Myocyte (in vitro differentiated cells): Measurements from ENCODE around the gene PPM1D. TPM values are rescaled to one million over a fixed set of nuclear protein-coding genes. Genes with fewer than 3 reads are reported as not detected.
"Not testable (repeated sequence)": the region's sequence is repeated elsewhere in the genome, so short reads cannot be mapped to it uniquely, and the experiment has no call there.

Experiments
- DNase-seq: peaks from one replicate; pipeline ENCODE4 v3.0.0-alpha.2; 2012; ENCODE audit warnings: low read depth
- total RNA-seq: library from RNA; depleted of rRNA; stranded (reverse); fragments of >200 nt; gene quantifications from 2 replicates; pipeline ENCODE4 v1.2.3, GENCODE V29; 2014

The PPM1D gene
- total RNA-seq, 1 donor from 2014 or later: 9.2 TPM

DNA sequence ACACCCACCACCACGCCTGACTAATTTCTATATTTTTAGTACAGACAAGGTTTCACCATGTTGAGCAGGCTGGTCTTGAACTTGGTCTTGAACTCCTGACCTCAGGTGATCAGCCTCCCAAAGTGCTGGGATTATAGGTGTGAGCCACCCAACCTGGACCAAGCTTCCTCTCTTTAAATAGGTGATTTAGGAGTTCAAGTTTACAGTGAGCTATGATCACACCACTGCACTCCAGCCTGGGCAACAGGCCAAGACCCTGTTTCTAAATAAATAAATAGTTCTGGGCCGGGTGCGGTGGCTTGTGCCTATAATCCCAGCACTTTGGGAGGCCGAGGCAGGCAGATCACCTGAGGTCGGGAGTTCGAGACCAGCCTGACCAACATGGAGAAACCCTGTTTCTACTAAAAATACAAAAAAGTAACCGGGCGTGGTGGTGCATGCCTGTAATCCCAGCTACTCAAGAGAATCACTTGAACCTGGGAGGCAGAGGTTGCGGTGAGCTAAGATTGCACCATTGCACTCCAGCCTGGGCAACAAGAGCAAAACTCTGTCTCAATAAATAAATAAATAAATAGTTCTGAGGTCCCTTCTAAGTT lies 6.5 kb upstream of the PPM1D start:
- not testable (repeated sequence) for DNase-seq

DNA sequence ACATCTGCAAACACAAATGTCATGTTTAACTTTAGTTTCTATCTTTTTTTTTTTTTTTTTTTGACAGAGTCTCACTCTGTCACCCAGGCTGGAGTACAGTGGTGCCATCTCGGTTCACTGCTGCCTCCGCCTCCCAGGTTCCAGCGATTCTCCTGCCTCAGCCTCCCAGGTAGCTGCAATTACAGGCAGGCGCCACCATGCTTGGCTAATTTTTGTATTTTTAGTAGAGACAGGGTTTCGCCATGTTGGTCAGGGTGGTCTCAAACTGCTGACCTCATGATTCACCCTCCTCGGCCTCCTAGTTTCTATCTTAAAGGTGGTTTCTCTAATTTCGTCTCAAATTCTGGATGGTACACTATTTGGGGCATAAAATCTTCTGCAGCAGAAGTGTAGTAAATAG lies 5.8 kb upstream of the PPM1D start:
- DNase-seq: not testable (repeated sequence)

DNA sequence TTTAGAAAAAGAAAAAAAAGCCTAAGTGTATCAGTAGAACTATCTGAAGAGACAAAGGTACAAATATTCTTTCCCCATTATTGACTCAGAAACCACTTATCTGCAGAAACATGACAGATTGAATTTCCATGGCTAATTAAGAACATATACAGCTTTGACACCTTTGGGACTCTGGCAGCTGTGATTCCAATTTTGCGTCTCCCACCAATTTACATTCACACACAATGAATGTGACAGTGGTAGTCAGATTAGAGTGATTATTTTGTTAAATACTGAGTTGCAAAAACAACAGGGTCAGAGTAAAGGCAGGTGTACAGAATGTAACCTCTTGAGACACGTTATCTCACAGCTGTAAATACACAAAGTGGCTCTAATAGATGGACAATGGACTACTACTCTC lies 5.3 kb upstream of the PPM1D start:
- DNase-seq: no peak

DNA sequence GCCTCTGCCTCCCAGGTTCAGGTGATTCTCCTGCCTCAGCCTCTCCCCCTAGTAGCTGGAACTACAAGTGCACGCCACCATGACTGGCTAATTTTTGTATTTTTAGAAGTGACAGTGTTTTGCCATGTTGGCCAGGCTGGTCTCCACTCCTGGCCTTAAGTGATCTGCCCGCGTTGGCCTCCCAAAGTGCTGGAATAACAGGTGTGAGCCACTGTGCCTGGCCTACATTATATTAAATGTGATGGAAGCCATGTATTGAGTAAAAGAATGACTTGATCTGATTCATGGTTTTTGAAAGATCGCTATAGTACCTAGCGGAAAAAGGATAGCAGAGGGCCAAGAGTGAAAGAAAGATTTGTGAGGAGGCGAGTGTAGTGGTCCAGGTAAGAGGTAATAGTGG lies 2.7 kb upstream of the PPM1D start:
- DNase-seq: no peak

DNA sequence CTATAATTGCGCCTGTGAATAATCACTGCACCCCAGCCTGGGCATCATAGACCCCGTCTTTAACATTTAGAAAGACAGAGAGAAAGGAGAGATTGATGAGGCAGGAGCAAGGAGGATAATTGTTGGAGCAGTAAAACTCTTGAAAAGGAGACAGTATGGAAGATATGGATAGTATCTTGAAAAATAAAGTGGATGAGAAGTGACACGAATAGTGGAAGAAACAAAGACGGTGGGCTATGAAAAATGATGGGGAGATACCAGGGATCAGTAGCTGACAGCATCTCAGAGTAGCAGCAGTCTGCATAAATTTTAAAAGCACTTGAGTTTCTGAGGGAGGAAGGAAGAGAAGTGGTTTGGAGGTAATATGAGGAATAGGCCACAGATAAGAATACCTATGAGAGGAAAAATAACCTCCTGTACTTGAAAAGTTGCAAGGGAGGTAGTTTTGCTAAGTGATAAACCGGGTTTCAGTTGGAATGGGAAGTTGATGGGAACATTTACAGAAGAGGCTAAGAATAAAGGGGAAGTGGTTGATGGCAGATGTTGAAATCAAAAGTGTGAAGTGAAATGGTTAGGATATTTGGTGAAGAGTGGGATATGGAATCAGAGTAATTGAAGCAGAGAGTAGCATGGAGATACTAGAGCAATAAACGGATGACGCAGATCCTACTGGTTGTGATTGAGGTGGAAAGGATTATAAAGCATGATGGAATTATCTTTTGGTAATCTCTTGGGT lies 1.8 kb upstream of the PPM1D start:
- DNase-seq: no peak

DNA sequence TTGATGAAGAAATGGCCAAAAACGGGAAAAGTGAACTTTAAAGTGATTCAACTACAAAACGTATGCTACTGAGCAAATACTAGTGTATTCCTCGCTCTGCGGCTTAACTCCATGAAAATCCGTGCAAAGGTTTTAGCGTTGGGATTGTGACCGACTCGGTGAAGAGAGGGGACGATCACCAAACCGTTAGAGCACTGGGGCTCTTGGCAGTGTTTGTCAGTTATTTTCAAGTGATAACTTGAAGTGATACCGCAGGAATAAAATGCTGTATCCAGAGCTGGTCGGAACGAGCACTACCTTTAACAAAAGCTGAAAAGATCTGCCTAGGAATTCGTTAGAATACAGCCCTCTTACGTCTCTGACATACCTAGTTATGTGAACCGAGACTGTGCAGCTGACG lies 773 bp upstream of the PPM1D start:
- DNase-seq: no peak

DNA sequence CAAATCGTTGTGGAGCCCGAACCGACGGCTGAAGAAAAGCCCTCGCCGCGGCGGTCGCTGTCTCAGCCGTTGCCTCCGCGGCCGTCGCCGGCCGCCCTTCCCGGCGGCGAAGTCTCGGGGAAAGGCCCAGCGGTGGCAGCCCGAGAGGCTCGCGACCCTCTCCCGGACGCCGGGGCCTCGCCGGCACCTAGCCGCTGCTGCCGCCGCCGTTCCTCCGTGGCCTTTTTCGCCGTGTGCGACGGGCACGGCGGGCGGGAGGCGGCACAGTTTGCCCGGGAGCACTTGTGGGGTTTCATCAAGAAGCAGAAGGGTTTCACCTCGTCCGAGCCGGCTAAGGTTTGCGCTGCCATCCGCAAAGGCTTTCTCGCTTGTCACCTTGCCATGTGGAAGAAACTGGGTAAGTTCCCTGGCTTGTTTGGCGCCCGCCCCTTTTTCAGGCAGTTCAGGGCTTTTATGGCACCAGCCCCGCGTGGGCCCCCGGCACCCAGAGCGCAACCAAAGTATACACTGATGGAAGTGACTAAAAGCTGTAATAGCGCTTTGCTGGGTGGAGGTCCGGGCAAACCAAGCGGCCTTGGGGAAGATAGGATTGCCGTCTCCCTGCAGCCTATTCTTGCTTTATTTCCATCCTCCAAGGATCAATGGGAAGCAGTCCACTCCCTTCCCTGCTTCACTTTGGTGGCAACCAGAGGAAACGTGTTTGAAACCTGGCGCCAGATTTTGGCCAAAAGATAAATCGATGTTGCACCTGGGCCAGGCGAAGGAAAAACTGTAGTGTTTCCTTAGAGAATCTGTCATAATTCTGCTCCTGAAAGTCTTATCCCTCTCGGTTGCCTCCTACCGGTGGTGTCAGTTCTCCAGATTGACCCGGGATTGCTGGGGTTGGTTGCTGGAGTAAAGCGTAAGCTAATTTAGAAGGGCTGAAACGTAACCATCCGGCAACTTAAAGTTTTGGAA lies 775 bp downstream of the PPM1D start:
- peak; percentile 87 for DNase-seq

DNA sequence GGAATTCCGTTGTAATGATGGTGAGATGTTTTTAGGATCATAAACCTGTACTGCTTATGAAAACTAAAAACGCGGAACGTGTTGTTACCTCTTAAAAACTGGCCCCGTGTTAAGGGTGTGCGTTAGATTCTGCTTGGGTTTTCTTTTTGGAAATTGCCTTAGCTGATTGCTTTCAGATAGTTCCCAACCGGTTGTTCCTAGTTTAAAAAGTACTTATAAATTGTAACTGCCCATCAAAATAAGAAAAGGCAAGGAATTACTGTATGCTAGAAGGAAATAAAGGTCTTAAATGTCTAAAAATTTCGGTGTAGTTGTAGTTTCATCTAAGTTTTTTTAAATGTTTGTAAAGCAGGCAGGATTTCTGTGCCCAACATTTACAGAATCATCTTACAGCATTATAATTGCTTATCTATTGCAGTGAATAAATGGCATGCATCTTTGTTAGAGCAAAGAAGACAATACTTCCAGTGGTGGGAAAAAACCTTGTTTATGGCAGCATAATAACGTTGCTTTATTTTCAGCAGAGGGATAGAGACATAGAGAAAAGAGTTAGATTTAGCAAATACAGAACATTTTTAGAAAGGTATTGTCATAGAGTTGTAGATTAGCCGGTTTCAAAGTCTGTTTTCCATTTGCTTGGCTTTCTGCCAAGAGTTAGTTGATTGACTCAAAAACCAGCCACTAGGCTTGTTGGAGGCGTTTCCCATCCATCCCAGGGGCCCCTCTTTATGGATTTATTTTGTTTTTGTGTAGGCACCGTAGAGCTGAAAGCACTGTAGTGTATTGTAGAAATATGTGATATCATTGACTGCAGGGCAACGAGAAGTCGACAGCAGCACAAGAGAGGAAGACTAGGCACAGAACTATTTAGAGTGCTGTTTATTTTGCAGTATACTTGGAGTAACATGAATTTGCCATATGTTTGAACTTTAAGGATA lies 1.7 kb downstream of the PPM1D start:
- peak; percentile 72 for DNase-seq

DNA sequence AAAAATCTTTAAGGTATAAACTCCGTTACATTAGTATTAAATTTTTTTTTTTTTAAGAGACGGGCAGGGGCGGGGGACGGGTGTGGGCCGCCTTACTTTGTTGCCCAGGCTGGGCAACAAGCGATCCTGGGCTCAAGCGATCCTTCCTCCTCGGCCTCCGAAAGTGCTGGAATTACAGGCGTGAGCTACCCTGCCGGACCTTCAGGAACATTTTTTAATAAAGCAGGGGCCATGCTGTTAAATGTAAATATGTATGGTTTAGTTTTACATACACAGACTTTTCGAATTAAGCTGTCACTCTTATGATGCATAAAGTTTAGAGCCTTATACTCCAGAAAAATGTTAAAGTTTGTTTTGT lies 2.4 kb downstream of the PPM1D start:
- DNase-seq: peak; percentile 15

DNA sequence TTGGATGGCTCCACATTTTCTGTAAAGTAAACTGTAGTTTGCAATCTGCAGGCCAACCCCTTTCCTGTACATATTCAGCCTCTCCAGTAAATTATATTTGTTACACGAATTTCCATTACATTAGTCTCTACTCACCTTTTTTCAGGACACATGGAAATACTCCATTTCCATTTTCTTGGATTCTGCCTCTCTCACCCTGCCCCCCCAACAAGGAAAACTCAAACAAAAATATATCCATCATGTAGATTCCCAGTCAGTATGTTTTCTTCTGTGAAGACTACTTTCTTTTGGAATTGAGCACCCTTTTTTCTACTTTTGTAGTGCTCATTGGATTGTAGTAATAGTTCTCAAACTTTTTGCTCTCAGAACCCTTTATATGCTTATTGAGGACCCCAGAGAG lies 2.9 kb downstream of the PPM1D start:
- DNase-seq: no peak

DNA sequence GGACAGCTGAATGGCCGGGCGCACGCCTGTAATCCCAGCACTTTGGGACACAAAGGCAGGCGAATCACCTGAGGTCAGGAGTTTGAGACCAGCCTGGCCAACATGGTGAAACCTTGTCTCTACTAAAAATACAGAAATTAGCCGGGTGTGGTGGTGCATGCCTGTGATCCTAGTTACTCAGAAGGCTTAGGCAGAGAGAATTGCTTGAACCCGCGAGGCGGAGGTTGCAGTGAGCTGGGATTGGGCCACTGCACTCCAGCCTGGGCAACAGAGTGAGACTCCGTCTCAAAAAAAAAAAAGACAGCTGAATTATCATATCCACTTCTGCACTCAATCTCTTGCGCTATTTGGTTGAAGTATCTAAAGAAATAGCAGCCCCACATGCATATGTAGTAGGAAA lies 3.5 kb downstream of the PPM1D start:
- DNase-seq: not testable (repeated sequence)

DNA sequence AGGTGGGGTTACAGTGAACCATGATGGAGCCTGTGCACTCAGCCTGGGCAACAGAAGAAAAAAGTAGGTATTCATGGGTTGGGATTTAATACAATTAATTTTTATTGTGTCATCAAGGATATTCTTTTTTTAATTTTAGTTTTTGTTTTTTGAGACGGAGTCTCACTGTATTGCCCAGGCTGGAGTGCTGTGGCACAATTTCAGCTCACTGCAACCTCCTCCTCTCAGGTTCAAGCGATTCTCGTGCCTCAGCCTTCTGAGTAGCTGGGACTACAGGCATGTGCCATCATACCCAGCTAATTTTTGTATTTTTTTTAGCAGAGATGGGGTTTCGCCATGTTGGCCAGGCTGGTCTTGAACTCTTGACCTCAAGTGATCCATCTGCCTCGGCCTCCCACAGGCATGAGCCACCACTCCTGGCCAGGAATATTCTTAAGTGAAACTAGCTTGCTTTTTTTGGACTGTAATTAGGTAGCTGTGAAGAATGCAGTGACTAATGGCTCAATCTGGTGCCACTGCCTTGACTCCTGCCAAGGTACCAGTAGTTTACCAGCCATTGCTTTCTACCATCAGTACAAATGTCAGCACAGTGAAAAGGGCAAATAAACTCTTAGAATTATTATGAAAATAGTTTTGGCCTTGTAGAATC lies 4.8 kb downstream of the PPM1D start:
- DNase-seq: peak; percentile 75

DNA sequence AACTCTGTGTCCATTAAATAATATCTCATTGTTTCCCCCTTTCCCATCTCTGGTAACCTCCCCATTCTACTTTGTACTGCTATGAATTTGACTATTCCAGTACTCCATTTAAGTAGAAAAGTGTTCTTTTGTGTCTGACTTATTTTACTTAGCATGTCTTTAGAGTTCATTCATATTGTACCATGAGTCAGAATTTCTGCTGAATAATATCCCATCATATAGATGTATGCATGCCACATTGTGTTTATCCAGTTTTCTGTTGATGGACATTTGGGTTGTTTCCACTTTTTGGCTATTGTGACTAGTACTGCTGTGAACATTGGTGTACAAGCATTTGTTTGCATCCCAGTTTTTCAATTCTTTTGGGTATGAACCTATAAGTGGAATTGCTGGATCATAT lies 6.0 kb downstream of the PPM1D start:
- DNase-seq: no peak

DNA sequence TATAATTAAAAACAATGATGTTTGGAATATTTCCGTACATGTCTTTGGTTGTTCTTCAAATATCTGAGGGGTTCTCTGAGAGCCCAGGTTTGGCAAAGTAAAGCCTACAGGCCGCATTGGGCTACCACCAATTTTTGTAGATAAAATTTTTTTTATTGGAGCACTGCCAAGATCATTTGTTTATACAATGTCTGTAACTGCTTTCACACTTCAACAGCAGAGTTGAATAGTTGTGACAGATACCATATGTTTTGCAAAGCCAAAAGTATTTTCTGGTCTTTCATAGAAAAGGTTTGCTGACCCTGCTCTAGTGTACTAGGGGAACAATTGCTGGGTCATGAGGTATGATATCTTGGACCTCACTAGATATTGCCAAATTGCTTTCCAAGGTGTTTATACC lies 10.5 kb downstream of the PPM1D start:
- DNase-seq: no peak

DNA sequence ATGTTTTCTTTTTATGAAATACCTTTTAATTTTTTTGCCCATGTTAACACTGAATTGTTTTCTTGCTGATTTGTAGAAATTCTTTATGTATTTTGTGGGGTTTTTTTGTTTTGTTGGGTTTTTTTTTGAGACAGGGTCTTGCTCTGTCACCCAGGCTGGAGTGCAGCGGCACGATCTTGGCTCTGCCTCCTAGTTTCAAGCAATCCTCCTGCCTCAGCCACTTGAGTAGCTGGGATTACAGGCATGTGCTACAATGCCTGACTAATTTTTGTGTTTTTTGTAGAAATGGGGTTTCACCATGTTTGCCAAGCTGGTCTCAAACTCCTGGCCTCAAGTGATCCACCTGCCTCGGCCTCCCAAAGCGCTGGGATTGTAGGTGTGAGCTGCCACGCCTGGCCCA lies 11.3 kb downstream of the PPM1D start:
- not testable (repeated sequence) for DNase-seq

DNA sequence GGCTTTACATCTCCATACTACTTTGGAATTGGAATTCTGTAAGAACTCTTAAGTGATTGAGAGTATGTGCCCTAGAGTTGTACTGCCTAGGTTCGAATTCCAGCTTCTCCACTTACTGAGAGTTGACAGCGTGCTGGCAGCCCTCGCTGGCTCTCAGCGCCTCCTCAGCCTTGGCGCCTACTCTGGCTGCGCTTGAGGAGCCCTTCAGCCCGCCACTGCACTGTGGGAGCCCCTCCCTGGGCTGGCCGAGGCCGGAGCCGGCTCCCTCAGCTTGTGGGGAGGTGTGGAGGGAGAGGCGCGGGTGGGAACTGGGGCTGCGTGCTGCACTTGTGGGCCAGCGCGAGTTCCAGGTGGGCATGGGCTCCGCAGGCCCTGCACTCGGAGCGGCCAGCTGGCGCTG lies 13.3 kb downstream of the PPM1D start:
- DNase-seq: no peak

DNA sequence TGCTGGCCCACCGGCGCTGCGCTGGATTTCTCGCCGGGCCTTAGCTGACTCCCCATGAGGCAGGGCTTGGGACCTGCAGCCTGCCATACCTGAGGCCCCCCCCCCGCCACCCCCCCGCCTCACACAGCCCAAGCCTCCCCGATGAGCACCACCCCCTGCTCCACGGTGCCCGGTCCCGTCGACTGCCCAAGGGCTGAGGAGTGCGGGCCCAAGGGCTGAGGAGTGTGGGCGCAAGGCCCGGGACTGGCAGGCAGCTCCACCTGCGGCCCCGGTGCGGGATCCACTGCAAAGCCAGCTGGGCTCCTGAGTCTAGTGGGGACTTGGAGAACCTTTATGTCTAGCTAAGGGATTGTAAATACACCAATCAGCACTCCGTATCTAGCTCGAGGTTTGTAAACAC lies 13.8 kb downstream of the PPM1D start:
- not testable (repeated sequence) for DNase-seq

DNA sequence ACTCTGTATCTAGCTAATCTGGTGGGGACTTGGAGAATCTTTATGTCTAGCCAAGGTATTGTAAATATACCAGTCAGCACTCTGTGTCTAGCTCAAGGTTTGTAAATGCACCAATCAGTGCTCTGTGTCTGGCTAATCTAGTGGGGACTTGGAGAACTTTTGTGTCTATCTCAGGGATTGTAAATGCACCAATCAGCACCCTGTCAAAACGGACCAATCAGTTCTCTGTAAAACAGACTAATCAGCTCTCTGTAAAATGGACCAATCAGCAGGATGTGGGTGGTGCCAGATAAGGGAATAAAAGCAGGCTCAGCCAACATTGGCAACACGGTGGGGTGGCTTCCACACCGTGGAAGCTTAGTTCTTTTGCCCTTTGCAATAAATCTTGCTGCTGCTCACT lies 14.3 kb downstream of the PPM1D start:
- not testable (repeated sequence) for DNase-seq

DNA sequence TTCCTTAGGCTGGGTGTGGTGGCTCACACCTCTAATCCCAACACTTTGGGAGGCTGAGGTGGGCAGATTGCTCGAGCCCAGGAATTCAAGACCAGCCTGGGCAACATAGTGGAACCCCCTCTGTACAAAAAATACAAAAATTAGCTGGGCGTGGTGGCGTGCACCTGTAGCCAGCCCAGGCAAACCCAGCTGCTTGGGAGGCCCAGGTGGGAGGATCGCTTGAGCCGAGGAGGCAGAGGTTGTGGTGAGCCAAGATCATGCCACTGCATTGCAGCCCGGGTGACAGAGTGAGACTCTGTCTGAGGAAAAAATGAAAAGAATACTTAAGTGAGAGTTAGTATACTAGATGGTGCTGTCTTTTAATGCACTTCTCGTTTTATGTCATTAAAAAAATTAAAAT lies 15.1 kb downstream of the PPM1D start:
- DNase-seq: no peak

DNA sequence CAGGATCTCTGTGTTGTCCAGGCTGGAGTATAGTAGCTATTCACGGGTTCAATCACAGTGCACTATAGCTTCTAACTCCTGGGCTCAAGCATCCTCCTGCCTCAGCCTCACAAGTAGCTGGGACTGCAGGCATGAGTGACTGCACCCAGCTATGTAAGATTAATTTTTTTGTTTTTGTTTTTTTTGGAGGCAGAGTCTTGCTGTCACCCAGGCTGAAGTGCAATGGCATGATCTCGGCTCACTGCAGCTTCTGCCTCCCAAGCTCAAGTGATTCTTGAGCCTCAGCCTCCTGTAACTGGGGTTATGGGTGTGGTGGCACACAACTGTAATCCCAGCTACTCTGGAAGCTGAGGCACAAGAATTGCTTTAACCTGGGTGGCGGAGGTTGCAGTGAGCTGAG lies 15.8 kb downstream of the PPM1D start:
- DNase-seq: no peak

DNA sequence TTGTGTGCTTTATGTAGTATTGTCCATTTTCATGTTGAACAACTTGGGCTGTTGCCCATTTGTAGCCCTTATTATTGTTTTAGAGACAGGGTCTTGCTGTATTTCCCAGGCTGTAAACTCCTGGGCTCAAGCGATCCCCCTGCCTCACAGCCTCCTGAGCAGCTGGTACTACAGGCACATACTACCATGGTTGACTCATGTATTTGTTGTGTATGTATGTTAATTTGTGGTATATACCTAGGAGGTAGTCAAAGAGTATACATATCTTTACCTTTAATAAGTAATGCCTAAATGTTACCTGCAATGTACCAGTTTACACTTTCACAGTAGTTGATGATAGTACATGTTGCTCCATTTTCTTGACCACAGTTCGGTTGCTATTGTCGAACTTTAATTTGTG lies 18.1 kb downstream of the PPM1D start:
- DNase-seq: no peak
